GM19025 (cell line): ENCODE data around the gene ABI3BP.

Experiments used
- ATAC-seq: cut with Tn5 transposase; IDR thresholded peaks from one replicate; pipeline ENCODE4 v1.9.1; 2021; ENCODE audit warnings: mild to moderate bottlenecking, low read depth, moderate library complexity; ENCODE audit not compliant: unreplicated experiment

ABI3BP gene

GRCh38 chr3:100899440-100900091 lies 93.7 kb downstream of the ABI3BP start:
- ATAC-seq, result peak; percentile 64

- ATAC-seq, result no peak
Observed at GRCh38 chr3:100898681-100899080, 94.5 kb downstream of the ABI3BP start.

GRCh38 chr3:100896994-100897393 lies 96.2 kb downstream of the ABI3BP start:
- no peak for ATAC-seq

- ATAC-seq, result no peak
Observed at GRCh38 chr3:100893590-100893989, 99.6 kb downstream of the ABI3BP start.

- ATAC-seq, result no peak
Observed at GRCh38 chr3:100893108-100893507, 100.1 kb downstream of the ABI3BP start.

- ATAC-seq, result no peak
Observed at GRCh38 chr3:100891827-100892226, 101.4 kb downstream of the ABI3BP start.

- ATAC-seq, result no peak
Observed at GRCh38 chr3:100891033-100891432, 102.2 kb downstream of the ABI3BP start.

GRCh38 chr3:100888881-100889280 lies 104.3 kb downstream of the ABI3BP start:
- no peak for ATAC-seq

- ATAC-seq, result no peak
Observed at GRCh38 chr3:100882571-100882984, 110.6 kb downstream of the ABI3BP start.

- ATAC-seq, result no peak
Observed at GRCh38 chr3:100880845-100881244, 112.4 kb downstream of the ABI3BP start.

- ATAC-seq, result no peak
Observed at GRCh38 chr3:100880072-100880471, 113.1 kb downstream of the ABI3BP start.

- no peak for ATAC-seq
Observed at GRCh38 chr3:100879195-100879810, 113.9 kb downstream of the ABI3BP start.

GRCh38 chr3:100877286-100877685 lies 115.9 kb downstream of the ABI3BP start:
- no peak for ATAC-seq

GRCh38 chr3:100875239-100875638 lies 118.0 kb downstream of the ABI3BP start:
- no peak for ATAC-seq

- no peak for ATAC-seq
Observed at GRCh38 chr3:100873611-100874010, 119.6 kb downstream of the ABI3BP start.

- no peak for ATAC-seq
Observed at GRCh38 chr3:100871306-100871705, 121.9 kb downstream of the ABI3BP start.

GRCh38 chr3:100869787-100870186 lies 123.4 kb downstream of the ABI3BP start:
- no peak for ATAC-seq

- no peak for ATAC-seq
Observed at GRCh38 chr3:100868894-100869293, 124.3 kb downstream of the ABI3BP start.

- no peak for ATAC-seq
Observed at GRCh38 chr3:100868096-100868495, 125.1 kb downstream of the ABI3BP start.

- ATAC-seq, result no peak
Observed at GRCh38 chr3:100865442-100865841, 127.8 kb downstream of the ABI3BP start.

- no peak for ATAC-seq
Observed at GRCh38 chr3:100864471-100865250, 128.6 kb downstream of the ABI3BP start.

GRCh38 chr3:100857863-100858262 lies 135.4 kb downstream of the ABI3BP start:
- ATAC-seq, result no peak
